H1 (cell line): ENCODE measurements around the gene CFB.
"Not testable (repeated sequence)": the region's sequence is repeated elsewhere in the genome, so short reads cannot be mapped to it uniquely, and the experiment has no call there.

Source experiments
- CTCF ChIP-seq, 3 experiments: IDR thresholded peaks; 1 replicate in 2 of 3; 2 replicates in 1 of 3; pipeline versions ENCODE4 v1.5.1 to v1.6.1; 2011; ENCODE audit warnings: low read length in 3 of 3, mild to moderate bottlenecking in 3 of 3, inconsistent platforms in 2 of 3, low read depth in 1 of 3, moderate library complexity in 1 of 3; ENCODE audit not compliant: insufficient read depth in 1 of 3; ENCODE audit errors: control extremely low read depth in 1 of 3
- POLR2A ChIP-seq, 2 experiments: IDR thresholded peaks; 1 replicate in 1 of 2; 2 replicates in 1 of 2; pipeline ENCODE4 v1.6.1; 2011; ENCODE audit warnings: low read depth in 2 of 2, low read length in 2 of 2, mild to moderate bottlenecking in 2 of 2; ENCODE audit errors: control extremely low read depth in 1 of 2
- TAF1 ChIP-seq: IDR thresholded peaks from 2 replicates; pipeline ENCODE4 v1.6.1; 2011; ENCODE audit warnings: mild to moderate bottlenecking, low read depth, low read length

GRCh38 chr6:31994421-31994820, 48.5 kb downstream of the CFB start:
- not testable (repeated sequence) for TF ChIP-seq CTCF (IDR thresholded peaks at IDR 0.05; ENCODE audit: control extremely low read depth in 1 of 3, insufficient read depth in 1 of 3, low read depth in 1 of 3, low read length in 3 of 3); POLR2A (IDR thresholded peaks at IDR 0.05; ENCODE audit: control extremely low read depth in 1 of 2, low read depth in 2 of 2, low read length in 2 of 2); TAF1
